Suprapubic skin (tissue), 4 donors: Measurements from ENCODE around the gene SCUBE3.

Source experiments
- EP300 ChIP-seq: sonication (generic); formaldehyde crosslinking; IDR thresholded peaks from one replicate; pipeline ENCODE4 v1.6.1; 2017; ENCODE audit warnings: antibody characterized with exemption
- POLR2A ChIP-seq, 2 donors: fragments of 450-650 bp; IDR thresholded peaks; one replicate each; pipeline ENCODE4 v1.6.1; 2017; ENCODE audit warnings: antibody characterized with exemption in 2 of 2, mild to moderate bottlenecking in 2 of 2, moderate library complexity in 2 of 2
- POLR2AphosphoS5 ChIP-seq, 3 donors: sonication (generic); formaldehyde crosslinking; IDR thresholded peaks; one replicate each; pipeline ENCODE4 v1.6.1; 2017; ENCODE audit warnings: antibody characterized with exemption in 3 of 3
- TF ChIP-seq, protein P1 (sequence below), 2 donors: fragments of 200-600 bp in 1 of 2; fragments of 450-650 bp in 1 of 2; sonication (generic) in 1 of 2; IDR thresholded peaks; one replicate each; pipeline ENCODE4 v1.5.1; 2016 to 2019; ENCODE audit warnings: antibody characterized with exemption in 2 of 2, mild to moderate bottlenecking in 1 of 2, moderate library complexity in 1 of 2

- TF ChIP-seq POLR2A (IDR thresholded peaks at IDR 0.05): no peak
- TF ChIP-seq, protein P1, sequence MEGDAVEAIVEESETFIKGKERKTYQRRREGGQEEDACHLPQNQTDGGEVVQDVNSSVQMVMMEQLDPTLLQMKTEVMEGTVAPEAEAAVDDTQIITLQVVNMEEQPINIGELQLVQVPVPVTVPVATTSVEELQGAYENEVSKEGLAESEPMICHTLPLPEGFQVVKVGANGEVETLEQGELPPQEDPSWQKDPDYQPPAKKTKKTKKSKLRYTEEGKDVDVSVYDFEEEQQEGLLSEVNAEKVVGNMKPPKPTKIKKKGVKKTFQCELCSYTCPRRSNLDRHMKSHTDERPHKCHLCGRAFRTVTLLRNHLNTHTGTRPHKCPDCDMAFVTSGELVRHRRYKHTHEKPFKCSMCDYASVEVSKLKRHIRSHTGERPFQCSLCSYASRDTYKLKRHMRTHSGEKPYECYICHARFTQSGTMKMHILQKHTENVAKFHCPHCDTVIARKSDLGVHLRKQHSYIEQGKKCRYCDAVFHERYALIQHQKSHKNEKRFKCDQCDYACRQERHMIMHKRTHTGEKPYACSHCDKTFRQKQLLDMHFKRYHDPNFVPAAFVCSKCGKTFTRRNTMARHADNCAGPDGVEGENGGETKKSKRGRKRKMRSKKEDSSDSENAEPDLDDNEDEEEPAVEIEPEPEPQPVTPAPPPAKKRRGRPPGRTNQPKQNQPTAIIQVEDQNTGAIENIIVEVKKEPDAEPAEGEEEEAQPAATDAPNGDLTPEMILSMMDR (IDR thresholded peaks at IDR 0.05): no peak
- TF ChIP-seq EP300: no peak
- no peak for TF ChIP-seq POLR2AphosphoS5 (IDR thresholded peaks at IDR 0.05)
Observed at GRCh38 chr6:35264550-35265274, 51.0 kb downstream of the SCUBE3 start.
